GM18498 (cell line): ENCODE results near the gene ARHGAP42.

Experiments used
- ATAC-seq: cut with Tn5 transposase; IDR thresholded peaks from one replicate; pipeline ENCODE4 v1.9.1; 2021; ENCODE audit warnings: mild to moderate bottlenecking, moderate library complexity; ENCODE audit not compliant: unreplicated experiment

Gene ARHGAP42

DNA sequence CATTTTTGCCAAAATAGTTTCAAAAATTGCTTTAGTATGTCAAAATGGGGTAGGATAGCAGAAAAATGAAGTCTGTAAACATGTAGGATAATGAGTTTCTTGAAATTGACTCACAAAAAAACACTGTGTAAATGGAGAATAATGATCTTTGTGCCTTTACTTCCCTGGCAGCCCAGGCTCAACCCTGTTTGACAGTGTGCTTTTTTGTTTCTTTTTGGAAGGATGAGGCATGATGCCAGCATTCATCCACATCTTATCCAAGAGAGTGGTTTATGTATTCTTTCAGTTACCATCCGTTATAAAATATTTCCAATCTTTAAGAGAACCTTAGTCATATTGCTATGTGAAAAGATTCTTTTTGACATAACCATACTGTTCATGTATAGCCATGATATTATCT lies 70.6 kb downstream of the ARHGAP42 start:
- ATAC-seq = no peak

GRCh38 chr11:100759106-100759505 lies 72.0 kb downstream of the ARHGAP42 start:
- no peak for ATAC-seq

DNA sequence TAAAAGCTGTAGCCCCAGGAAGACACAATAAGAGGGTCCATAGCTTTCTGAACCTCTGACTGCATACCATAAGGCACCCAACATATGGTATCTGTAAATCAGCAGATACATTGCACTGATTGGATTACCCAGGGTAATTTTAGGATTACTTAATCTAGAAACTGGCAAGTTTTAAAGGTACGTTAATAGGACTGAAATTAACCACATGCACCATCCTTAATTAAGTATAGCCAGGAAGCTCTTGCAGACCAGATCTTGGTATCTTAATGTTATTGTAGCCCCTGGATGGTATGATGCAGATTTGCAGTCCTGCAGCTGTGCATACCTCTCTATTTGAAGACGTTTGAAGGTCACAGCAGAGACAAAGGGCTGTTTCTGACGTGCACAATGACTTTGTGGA lies 72.8 kb downstream of the ARHGAP42 start:
- no peak for ATAC-seq

DNA sequence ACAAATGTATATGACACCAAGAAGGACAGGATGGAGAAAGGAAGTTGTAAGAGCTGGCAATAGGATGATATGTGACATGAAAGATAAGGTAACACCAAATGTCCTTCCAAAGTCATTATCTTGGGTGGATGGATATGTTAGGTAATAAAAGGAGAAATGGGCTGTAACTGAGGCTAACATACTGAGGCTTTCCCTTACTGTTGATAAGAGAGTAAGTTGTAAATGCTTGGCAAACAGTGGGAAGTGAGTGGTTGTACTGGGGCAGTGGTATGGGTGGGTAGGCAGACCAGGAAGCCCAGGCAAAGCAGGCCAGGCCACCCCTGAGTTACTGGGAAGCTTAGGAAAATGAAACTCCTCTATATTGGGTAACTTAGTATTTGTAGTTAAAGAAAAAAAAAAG lies 73.7 kb downstream of the ARHGAP42 start:
- no peak for ATAC-seq

DNA sequence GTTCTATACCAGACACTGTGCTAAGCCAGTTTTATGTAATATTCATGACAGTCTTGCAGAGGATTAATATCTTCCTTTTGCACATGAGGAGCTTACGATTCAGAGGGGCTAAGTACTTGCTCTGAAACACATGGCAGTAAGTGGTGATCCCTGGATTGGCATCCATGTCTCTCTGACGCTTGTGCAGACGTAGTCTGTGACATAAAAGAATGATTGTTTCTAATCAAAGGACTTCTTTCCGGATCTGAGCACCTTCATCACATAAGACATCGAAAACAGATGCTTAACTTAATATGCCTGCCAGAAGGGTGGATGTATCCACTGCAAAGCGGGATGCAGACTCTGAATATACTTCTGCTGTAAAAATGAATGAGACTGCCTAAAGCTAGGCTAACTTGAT lies 74.8 kb downstream of the ARHGAP42 start:
- ATAC-seq = no peak

DNA sequence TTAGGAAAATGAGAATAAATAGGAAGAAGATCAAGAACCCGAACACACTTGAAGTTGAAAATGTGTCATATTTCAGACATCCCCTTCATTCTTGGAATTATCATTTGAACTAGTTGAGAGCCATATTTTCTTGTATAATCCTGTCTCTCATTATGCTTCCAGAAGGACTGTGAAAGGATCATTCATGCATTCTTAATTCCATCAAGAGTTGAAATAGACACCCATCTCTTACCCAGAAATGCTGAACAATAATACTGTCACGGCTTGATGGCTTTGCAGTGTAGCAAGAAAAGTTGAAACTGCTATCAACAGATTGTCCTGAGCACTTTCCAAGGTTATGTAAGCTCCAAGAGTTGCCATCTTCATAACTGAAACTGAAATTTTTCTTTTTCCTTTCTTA lies 79.7 kb downstream of the ARHGAP42 start:
- ATAC-seq = no peak

GRCh38 chr11:100769165-100769564 lies 82.1 kb downstream of the ARHGAP42 start:
- ATAC-seq = no peak

GRCh38 chr11:100769617-100770016 lies 82.5 kb downstream of the ARHGAP42 start:
- no peak for ATAC-seq

GRCh38 chr11:100774132-100774531 lies 87.0 kb downstream of the ARHGAP42 start:
- no peak for ATAC-seq

- no peak for ATAC-seq
These were observed 87.8 kb downstream of the ARHGAP42 start for GRCh38 chr11:100774859-100775258.

DNA sequence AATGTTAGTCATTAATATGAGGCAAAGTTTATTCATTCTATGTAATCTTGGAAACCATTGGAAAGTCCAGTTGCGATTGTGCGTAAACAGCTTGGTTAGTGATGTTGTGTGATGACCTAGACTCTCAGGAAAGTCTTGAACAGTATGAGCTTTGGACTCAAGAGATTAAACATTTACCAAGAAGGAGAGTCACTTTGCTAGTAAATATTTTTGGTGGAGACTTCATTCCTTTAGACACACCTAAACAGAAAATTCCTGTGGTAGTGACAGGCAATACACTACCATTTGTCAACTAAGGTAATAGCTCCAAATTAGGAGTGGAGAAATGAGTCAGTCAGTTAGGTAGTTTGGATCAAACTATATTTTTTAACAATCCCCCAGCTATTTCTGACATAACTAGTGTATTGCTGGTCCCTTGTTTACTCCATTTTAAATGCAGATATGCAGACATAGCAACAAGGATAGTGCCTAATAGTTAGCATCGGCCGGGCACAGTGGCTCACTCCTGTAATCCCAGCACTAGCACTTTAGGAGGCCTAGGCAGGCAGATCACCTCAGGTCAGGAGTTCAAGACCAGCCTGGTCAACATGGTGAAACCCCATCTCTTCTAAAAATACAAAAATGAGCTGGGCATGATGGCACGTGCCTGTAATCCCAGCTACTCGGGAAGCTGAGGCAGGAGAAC lies 89.3 kb downstream of the ARHGAP42 start:
- ATAC-seq = no peak

GRCh38 chr11:100777103-100777502 lies 90.0 kb downstream of the ARHGAP42 start:
- ATAC-seq = no peak

GRCh38 chr11:100777736-100778135 lies 90.6 kb downstream of the ARHGAP42 start:
- no peak for ATAC-seq

GRCh38 chr11:100778166-100778785 lies 91.2 kb downstream of the ARHGAP42 start:
- ATAC-seq = no peak

GRCh38 chr11:100780470-100780869 lies 93.4 kb downstream of the ARHGAP42 start:
- ATAC-seq = no peak

GRCh38 chr11:100785148-100785983 lies 98.3 kb downstream of the ARHGAP42 start:
- no peak for ATAC-seq

DNA sequence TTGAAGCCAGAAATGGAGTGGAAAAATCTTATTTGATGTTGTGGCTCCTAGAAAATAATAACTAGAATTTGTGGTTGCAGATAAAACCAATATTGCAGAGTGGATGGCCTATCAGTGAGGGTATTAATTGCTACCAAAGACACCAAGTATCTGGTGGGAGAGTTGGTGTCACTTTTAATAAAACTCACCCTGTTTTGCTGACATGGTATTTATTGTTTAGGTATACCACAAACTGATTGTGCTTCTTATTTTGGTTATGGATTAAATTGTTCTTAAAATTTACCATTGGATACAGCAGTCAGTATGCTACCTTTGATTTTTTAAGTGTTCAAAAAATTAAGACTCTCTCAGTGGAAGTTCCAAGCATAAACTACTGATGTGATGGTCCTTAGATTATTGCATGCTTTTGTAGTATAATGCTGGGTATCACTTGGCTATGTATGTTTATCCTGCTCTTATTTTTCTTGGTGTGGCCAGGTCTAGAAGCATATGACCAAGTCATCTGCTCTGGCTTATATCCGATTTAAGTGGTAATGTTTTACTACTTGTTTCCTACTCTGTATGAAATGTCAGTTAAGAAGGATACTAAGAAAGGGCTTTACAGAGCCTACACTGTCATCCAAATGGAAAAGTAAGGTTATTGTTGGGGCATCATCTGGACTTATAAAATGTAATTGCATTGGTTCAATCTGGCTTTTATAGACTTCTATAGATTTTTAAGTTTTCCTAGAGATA lies 101.6 kb downstream of the ARHGAP42 start:
- no peak for ATAC-seq

GRCh38 chr11:100789500-100789899 lies 102.4 kb downstream of the ARHGAP42 start:
- ATAC-seq = no peak

DNA sequence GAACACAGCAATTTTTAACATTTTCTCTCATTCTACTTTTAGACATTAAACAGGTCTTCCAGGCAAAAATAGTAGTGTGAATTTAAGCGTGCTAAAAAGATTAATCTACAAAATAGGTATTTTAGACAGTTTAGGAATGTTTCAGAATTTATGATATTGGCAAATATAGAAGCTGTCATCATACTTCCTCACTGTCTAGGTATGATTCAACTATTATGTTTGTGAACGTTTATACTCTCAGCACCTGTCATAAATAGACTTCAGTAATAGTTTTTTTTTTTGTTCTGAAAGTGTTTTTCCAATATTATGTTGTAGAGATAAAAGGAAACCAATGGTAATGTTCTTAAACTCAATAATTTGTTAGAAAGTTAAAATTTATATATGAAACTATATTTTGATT lies 103.0 kb downstream of the ARHGAP42 start:
- ATAC-seq = no peak

- ATAC-seq = no peak
These were observed 104.0 kb downstream of the ARHGAP42 start for GRCh38 chr11:100791103-100791502.

GRCh38 chr11:100791860-100792259 lies 104.8 kb downstream of the ARHGAP42 start:
- ATAC-seq = no peak
